SU-DHL-6 (cell line): ENCODE measurements around the gene EPHA8.

ENCODE experiments used
- H2AFZ ChIP-seq: fragments of 200-600 bp; sonication (generic); 2 replicates; pipeline ENCODE4 v1.6.1; 2014; ENCODE audit warnings: low read depth, mild to moderate bottlenecking, moderate library complexity, mixed read lengths, antibody characterized with exemption, low read length; ENCODE audit not compliant: severe bottlenecking
- H3F3A ChIP-seq: fragments of 200-600 bp; shearing (Covaris generic); 2 replicates; pipeline ENCODE4 v1.6.0; 2016; ENCODE audit warnings: antibody characterized with exemption, mild to moderate bottlenecking; ENCODE audit not compliant: insufficient read depth
- H3K27ac ChIP-seq: fragments of 200-600 bp; sonication (generic); 2 replicates; pipeline ENCODE4 v1.5.1; 2016; ENCODE audit warnings: low read depth, mild to moderate bottlenecking, low read length, moderate library complexity, mixed read lengths
- H3K27me3 ChIP-seq: fragments of 200-600 bp; sonication (generic), shearing (Covaris generic); 2 replicates; pipeline ENCODE4 v1.6.0; 2014; ENCODE audit warnings: mild to moderate bottlenecking, low read length
- H3K36me3 ChIP-seq: fragments of 200-600 bp; sonication (generic); 2 replicates; pipeline ENCODE4 v1.6.1; 2014; ENCODE audit warnings: mild to moderate bottlenecking, low read length, mixed read lengths
- H3K4me2 ChIP-seq: fragments of 300-600, 200-600 bp; shearing (Covaris generic), sonication (generic); 2 replicates; pipeline ENCODE4 v1.6.0; 2014; ENCODE audit warnings: low read length, low read depth, mild to moderate bottlenecking; ENCODE audit not compliant: poor library complexity, severe bottlenecking
- H3K4me3 ChIP-seq: fragments of 200-600 bp; sonication (generic); 2 replicates; pipeline ENCODE4 v1.5.1; 2014; ENCODE audit warnings: antibody characterized with exemption, low read length, mild to moderate bottlenecking, mixed read lengths; ENCODE audit not compliant: insufficient read depth, poor library complexity, severe bottlenecking
- H3K79me2 ChIP-seq: fragments of 200-600 bp; sonication (generic); 2 replicates; pipeline ENCODE4 v1.6.1; 2014; ENCODE audit warnings: mild to moderate bottlenecking, low read length, moderate library complexity; ENCODE audit not compliant: insufficient read depth
- H3K9ac ChIP-seq: fragments of 200-600 bp; sonication (generic); 2 replicates; pipeline ENCODE4 v1.7.0; 2014; ENCODE audit warnings: mild to moderate bottlenecking, low read length
- H3K9me2 ChIP-seq: fragments of 200-600 bp; sonication (generic); replicated peaks from 2 replicates; pipeline ENCODE4 v1.6.1; 2014; ENCODE audit warnings: low read length; ENCODE audit not compliant: insufficient read depth
- H3K9me3 ChIP-seq: fragments of 200-600 bp; sonication (generic); 2 replicates; pipeline ENCODE4 v1.6.1; 2014; ENCODE audit warnings: low read length, mixed read lengths; ENCODE audit not compliant: insufficient read depth
- H4K20me1 ChIP-seq: fragments of 200-600 bp; sonication (generic); 2 replicates; pipeline ENCODE4 v1.6.1; 2014; ENCODE audit warnings: low read depth, mild to moderate bottlenecking, antibody characterized with exemption, low read length, moderate library complexity, mixed read lengths
- CTCF ChIP-seq: fragments of 200-600 bp; sonication (generic); IDR thresholded peaks from one replicate; pipeline ENCODE4 v1.5.1; 2017; ENCODE audit warnings: antibody characterized with exemption, mild to moderate bottlenecking, low read length, moderate library complexity; ENCODE audit not compliant: insufficient read depth, poor library complexity, severe bottlenecking
- EZH2phosphoT487 ChIP-seq: fragments of 200-600 bp; sonication (generic), shearing (Covaris generic); conservative IDR thresholded peaks from 2 replicates; pipeline ENCODE4 v1.6.1; 2018; ENCODE audit warnings: mild to moderate bottlenecking, antibody characterized with exemption, low read length, moderate library complexity, mixed read lengths

EPHA8 gene

GRCh38 chr1:22578732-22579361 lies 15.6 kb downstream of the EPHA8 start:
- peaks cover 20% of the 10 kb centered on the region; the same call in 1 of the 2 replicates for H3K9me3 ChIP-seq
- H3F3A ChIP-seq: peaks cover 11% of the 10 kb centered on the region
- H3K9ac ChIP-seq: no peak overlapping the region
- no peaks in the 10 kb centered on the region for H3K79me2 ChIP-seq
- H3K36me3 ChIP-seq: no peaks in the 10 kb centered on the region
- no peak overlapping the region for H3K4me3 ChIP-seq
- H3K9me2 ChIP-seq: no peaks in the 10 kb centered on the region
- H2AFZ ChIP-seq: no peak overlapping the region
- no peak for TF ChIP-seq CTCF
- no peak for TF ChIP-seq EZH2phosphoT487
- H3K27me3 ChIP-seq: no peaks in the 10 kb centered on the region
- no peaks in the 10 kb centered on the region for H4K20me1 ChIP-seq
- H3K27ac ChIP-seq: no peak overlapping the region
- H3K4me2 ChIP-seq: no peak overlapping the region

- Histone ChIP-seq H4K20me1 (no peaks in the 10 kb centered on the region), H3K9ac (no peak overlapping the region), H2AFZ (no peak overlapping the region), H3K36me3 (no peaks in the 10 kb centered on the region), H3K9me2 (no peaks in the 10 kb centered on the region), H3F3A (peaks cover 11% of the 10 kb centered on the region), H3K79me2 (no peaks in the 10 kb centered on the region), H3K4me3 (no peak overlapping the region), H3K9me3 (peaks cover 20% of the 10 kb centered on the region; the same call in 1 of the 2 replicates), H3K27me3 (no peaks in the 10 kb centered on the region), H3K27ac (no peak overlapping the region), H3K4me2 (no peak overlapping the region)
- TF ChIP-seq CTCF (no peak), EZH2phosphoT487 (no peak)
Measured at GRCh38 chr1:22579541-22580155, 16.4 kb downstream of the EPHA8 start.

GRCh38 chr1:22582661-22583635 lies 19.7 kb downstream of the EPHA8 start:
- peaks cover 16% of the 10 kb centered on the region; the same call in 1 of the 2 replicates for H3K9me3 ChIP-seq
- H3F3A ChIP-seq: peaks cover 11% of the 10 kb centered on the region
- no peaks in the 10 kb centered on the region for H3K9me2 ChIP-seq
- no peak overlapping the region for H3K4me3 ChIP-seq
- no peaks in the 10 kb centered on the region for H3K27me3 ChIP-seq
- H3K36me3 ChIP-seq: no peaks in the 10 kb centered on the region
- H2AFZ ChIP-seq: no peak overlapping the region
- no peaks in the 10 kb centered on the region for H3K79me2 ChIP-seq
- H3K27ac ChIP-seq: no peak overlapping the region
- H4K20me1 ChIP-seq: no peaks in the 10 kb centered on the region
- H3K9ac ChIP-seq: no peak overlapping the region
- H3K4me2 ChIP-seq: no peak overlapping the region
- TF ChIP-seq EZH2phosphoT487 (no peak), CTCF (no peak)
